ENCODE measurements around the gene C19orf38. TPM values are rescaled to one million over a fixed set of nuclear protein-coding genes. Genes with fewer than 3 reads are reported as not detected.

Gene C19orf38
- total and polyA plus RNA-seq, 9 of the 15 experiments (the other 6 are each of a cell fraction or from before 2014, with no cell fraction given): 0.14 to 0.18 TPM; not detected in 7

DNA sequence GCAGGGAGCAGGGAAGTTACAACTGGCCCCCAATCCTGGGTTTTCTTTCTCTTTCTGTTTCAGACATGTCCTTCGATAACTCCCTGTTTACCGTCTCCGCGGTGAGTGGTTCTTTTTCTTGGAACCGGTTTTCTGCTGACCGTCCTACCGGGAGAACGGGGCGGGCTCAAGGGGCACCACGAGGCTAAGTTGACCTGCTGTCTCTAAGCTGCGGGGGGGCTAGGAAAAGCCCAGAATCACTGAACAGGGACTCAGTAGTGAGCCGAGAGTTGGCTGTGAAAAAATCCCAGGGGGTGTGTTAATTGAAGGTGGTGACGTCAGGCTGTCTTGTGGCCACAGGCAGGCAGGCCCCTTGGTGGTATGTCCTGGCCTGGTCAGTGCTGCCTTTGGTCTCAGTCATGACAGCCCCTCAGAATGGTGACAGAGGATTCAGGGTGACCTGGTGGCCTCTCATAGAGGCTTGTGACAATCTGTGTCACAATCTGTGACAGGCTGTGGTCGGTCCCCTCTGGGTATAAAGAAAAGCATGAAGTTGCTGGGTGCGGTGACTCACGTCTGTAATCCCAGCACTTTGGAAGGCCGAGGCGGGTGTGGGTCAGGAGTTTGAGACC is 15.0 kb downstream of the C19orf38 start (continued):
- TF ChIP-seq, protein P1, sequence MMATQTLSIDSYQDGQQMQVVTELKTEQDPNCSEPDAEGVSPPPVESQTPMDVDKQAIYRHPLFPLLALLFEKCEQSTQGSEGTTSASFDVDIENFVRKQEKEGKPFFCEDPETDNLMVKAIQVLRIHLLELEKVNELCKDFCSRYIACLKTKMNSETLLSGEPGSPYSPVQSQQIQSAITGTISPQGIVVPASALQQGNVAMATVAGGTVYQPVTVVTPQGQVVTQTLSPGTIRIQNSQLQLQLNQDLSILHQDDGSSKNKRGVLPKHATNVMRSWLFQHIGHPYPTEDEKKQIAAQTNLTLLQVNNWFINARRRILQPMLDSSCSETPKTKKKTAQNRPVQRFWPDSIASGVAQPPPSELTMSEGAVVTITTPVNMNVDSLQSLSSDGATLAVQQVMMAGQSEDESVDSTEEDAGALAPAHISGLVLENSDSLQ (IDR thresholded peaks at IDR 0.05): peak; percentile 75
- no peak for TF ChIP-seq TRIM28 (IDR thresholded peaks at IDR 0.05)
- TF ChIP-seq SMARCC2 (IDR thresholded peaks at IDR 0.05; ENCODE audit: low read depth): no peak
- no peak for TF ChIP-seq CBX3 (IDR thresholded peaks at IDR 0.05; ENCODE audit: borderline replicate concordance in 1 of 2, low read length in 2 of 2)
- TF ChIP-seq POLR2A (conservative IDR thresholded peaks at IDR 0.05): no peak
- TF ChIP-seq EGR1 (conservative IDR thresholded peaks at IDR 0.05): no peak
- no peak for TF ChIP-seq ZNF699 (CRISPR knock-in tag; IDR thresholded peaks at IDR 0.05; ENCODE audit: insufficient replicate concordance)
- TF ChIP-seq ZNF830 (CRISPR knock-in tag; IDR thresholded peaks at IDR 0.05): no peak
- TF ChIP-seq, protein P2, sequence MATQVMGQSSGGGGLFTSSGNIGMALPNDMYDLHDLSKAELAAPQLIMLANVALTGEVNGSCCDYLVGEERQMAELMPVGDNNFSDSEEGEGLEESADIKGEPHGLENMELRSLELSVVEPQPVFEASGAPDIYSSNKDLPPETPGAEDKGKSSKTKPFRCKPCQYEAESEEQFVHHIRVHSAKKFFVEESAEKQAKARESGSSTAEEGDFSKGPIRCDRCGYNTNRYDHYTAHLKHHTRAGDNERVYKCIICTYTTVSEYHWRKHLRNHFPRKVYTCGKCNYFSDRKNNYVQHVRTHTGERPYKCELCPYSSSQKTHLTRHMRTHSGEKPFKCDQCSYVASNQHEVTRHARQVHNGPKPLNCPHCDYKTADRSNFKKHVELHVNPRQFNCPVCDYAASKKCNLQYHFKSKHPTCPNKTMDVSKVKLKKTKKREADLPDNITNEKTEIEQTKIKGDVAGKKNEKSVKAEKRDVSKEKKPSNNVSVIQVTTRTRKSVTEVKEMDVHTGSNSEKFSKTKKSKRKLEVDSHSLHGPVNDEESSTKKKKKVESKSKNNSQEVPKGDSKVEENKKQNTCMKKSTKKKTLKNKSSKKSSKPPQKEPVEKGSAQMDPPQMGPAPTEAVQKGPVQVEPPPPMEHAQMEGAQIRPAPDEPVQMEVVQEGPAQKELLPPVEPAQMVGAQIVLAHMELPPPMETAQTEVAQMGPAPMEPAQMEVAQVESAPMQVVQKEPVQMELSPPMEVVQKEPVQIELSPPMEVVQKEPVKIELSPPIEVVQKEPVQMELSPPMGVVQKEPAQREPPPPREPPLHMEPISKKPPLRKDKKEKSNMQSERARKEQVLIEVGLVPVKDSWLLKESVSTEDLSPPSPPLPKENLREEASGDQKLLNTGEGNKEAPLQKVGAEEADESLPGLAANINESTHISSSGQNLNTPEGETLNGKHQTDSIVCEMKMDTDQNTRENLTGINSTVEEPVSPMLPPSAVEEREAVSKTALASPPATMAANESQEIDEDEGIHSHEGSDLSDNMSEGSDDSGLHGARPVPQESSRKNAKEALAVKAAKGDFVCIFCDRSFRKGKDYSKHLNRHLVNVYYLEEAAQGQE (IDR thresholded peaks at IDR 0.05; ENCODE audit: borderline replicate concordance): peak; percentile 20; the same call in 1 of the 2 replicates
- TF ChIP-seq, protein P2 (CRISPR knock-in tag; IDR thresholded peaks at IDR 0.05; ENCODE audit: low read depth): no peak
- peak; percentile 33 for TF ChIP-seq ESRRA (IDR thresholded peaks at IDR 0.05; ENCODE audit: borderline replicate concordance, low read depth)
- peak; percentile 60; the same call in 1 of the 2 replicates for TF ChIP-seq HDAC2 (IDR thresholded peaks at IDR 0.05)
- 0 out of 2 replicates have a peak, but pooled peaks have one; percentile 30 for TF ChIP-seq ELF1 (tag; IDR thresholded peaks at IDR 0.05)
- no peak for TF ChIP-seq NR2C2 (CRISPR knock-in tag; IDR thresholded peaks at IDR 0.05)
- TF ChIP-seq NR2C2 (tag; IDR thresholded peaks at IDR 0.05): peak; percentile 72
- no peak for TF ChIP-seq CBFB (CRISPR knock-in tag; IDR thresholded peaks at IDR 0.05)
- TF ChIP-seq ZBED1 (IDR thresholded peaks at IDR 0.05): peak; percentile 98
- TF ChIP-seq, protein P3, sequence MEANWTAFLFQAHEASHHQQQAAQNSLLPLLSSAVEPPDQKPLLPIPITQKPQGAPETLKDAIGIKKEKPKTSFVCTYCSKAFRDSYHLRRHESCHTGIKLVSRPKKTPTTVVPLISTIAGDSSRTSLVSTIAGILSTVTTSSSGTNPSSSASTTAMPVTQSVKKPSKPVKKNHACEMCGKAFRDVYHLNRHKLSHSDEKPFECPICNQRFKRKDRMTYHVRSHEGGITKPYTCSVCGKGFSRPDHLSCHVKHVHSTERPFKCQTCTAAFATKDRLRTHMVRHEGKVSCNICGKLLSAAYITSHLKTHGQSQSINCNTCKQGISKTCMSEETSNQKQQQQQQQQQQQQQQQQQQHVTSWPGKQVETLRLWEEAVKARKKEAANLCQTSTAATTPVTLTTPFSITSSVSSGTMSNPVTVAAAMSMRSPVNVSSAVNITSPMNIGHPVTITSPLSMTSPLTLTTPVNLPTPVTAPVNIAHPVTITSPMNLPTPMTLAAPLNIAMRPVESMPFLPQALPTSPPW (CRISPR knock-in tag; IDR thresholded peaks at IDR 0.05): peak; percentile 88
- TF ChIP-seq MYNN (IDR thresholded peaks at IDR 0.05): no peak
- no peak for TF ChIP-seq MYNN (CRISPR knock-in tag; IDR thresholded peaks at IDR 0.05)
- no peak for TF ChIP-seq POLR2AphosphoS5 (IDR thresholded peaks at IDR 0.05; ENCODE audit: control insufficient read depth, insufficient read depth, low read depth, low read length)

All from K562 (cell line).